ENCODE measurements around the gene PRUNE2. TPM values are rescaled to one million over a fixed set of nuclear protein-coding genes. Genes with fewer than 3 reads are reported as not detected.

PRUNE2 gene
- total and polyA plus RNA-seq, 4 donors, result 38.1 to 558 (median 198) TPM

DNA sequence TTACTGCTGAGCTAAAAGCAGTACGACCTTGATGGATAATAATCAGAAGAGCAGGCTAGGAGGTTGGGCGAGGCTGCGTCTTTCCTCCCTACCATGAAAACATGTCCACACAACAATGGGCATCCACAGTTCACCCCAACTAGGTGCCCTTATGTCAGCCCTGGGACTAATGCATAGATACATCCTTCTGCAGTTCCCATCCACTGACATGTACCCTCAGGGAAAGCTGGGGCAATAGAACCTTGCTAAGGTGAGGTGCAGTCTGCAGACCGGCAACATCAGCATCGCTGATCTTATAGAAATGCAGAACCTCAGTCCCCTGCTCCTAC is 697 bp upstream of the PRUNE2 start:
- peaks cover 3 to 4% of the 10 kb centered on the region in 2 donors for H3K4me1 ChIP-seq (ENCODE audit: control insufficient read depth in 1 of 2, insufficient read depth in 2 of 2, low read length in 2 of 2)
- WGBS, 2 donors, result 4 to 7% methylated on average over 5 of the region's 5 CpGs
- H3K27me3 ChIP-seq (ENCODE audit: control insufficient read depth in 1 of 2, insufficient read depth in 2 of 2, low read length in 1 of 2), result no peaks in the 10 kb centered on the region
- no peak for DNase-seq
- peak overlapping the region in 1 of 2 donors; percentile 0 for H3K27ac ChIP-seq (ENCODE audit: low read depth in 1 of 2, low read length in 2 of 2)
- H3K9me3 ChIP-seq (ENCODE audit: control insufficient read depth, low read length), result no peaks in the 10 kb centered on the region
- ATAC-seq (ENCODE audit: low FRiP score), result peak; percentile 21
- intact Hi-C loops (cut with DNase I), result loop anchor here in 1 of 2 donors (5.0 kb wide), 1 partner anchor 89 kb away; no protein-coding TSS in a partner anchor
- H3K36me3 ChIP-seq (ENCODE audit: control insufficient read depth in 1 of 2, insufficient read depth in 2 of 2, low read length in 1 of 2), result no peaks in the 10 kb centered on the region
- no peak overlapping the region for H3K4me3 ChIP-seq (ENCODE audit: low read length in 2 of 2)

DNA sequence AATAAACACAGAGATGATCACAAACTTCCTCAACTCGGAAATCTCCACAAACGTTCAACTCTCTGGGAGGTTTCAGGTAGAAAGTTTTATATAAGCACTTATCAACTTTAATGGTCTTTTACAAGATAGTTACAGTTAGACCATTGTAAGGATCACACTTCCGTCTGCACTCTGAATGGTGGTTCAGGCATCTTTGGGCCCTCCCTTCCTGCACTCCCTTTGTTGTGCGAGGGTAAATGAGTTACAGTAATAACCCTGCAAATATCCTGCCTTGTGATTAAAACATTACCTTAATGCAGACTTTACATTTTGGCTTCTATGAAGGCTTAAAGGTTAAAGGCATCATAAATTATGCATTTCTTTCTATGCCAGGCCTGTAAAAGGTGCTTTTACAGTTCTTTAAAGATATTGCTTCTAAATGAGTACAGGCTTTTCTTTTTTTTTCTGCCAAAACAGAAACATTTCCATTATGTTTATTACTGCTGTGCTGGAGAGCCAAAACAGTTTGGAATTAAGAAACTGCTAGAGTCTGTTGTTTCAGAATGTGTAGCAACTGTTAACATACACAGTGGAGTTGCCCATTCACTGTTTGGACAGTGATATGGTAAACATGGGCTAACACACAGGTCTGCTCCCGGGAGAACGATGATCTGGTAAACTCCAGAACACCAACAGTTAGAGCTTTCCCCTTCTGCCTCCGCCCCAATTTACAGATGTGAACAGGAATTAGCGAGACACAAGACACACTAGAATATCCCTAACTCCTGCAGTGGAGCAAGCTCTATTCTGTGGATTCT is 1.1 kb downstream of the PRUNE2 start:
- WGBS, 2 donors, result 6 to 10% methylated on average over 8 of the region's 8 CpGs
- Histone ChIP-seq H3K27ac (ENCODE audit: low read depth in 1 of 2, low read length in 2 of 2) (peak overlapping the region; percentile 62), H3K4me1 (ENCODE audit: control insufficient read depth in 1 of 2, insufficient read depth in 2 of 2, low read length in 2 of 2) (peaks cover 7 to 11% of the 10 kb centered on the region in 2 donors), H3K27me3 (ENCODE audit: control insufficient read depth in 1 of 2, insufficient read depth in 2 of 2, low read length in 1 of 2) (no peaks in the 10 kb centered on the region), H3K4me3 (ENCODE audit: low read length in 2 of 2) (peak overlapping the region; percentile 97), H3K9me3 (ENCODE audit: control insufficient read depth, low read length) (no peaks in the 10 kb centered on the region), H3K36me3 (ENCODE audit: control insufficient read depth in 1 of 2, insufficient read depth in 2 of 2, low read length in 1 of 2) (no peaks in the 10 kb centered on the region)
- intact Hi-C loops (cut with DNase I), result loop anchor here in 1 of 2 donors (5.0 kb wide), 2 partner anchors 38 to 88 kb away; no protein-coding TSS in a partner anchor
- DNase-seq (no peak), ATAC-seq (ENCODE audit: low FRiP score) (no peak)

DNA sequence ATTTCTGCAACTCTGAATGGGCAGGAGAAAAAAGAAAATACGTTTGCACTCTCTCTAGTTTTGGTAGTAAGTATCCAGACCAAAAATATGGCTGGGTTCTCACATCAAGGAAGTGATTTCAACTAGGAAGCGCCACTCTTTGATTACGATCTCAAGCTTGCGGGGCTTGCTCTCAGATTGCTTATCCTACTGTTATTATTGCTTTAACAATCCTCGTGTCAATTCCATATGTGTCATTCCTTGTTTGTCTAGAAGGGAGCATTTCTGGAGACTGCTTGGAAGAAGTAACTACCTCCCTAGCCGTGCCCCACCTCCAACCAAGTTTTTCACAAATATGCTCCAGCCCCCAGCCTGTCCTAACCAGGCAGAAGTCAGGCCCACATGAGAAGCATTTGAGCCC is 3.5 kb downstream of the PRUNE2 start:
- peak overlapping the region; percentile 20 to 50 for H3K4me3 ChIP-seq (ENCODE audit: low read length in 2 of 2)
- no peaks in the 10 kb centered on the region for H3K36me3 ChIP-seq (ENCODE audit: control insufficient read depth in 1 of 2, insufficient read depth in 2 of 2, low read length in 1 of 2)
- intact Hi-C loops (cut with DNase I), result loop anchor here in 1 of 2 donors (5.0 kb wide), 1 partner anchor 35 kb away; no protein-coding TSS in a partner anchor
- no peaks in the 10 kb centered on the region for H3K9me3 ChIP-seq (ENCODE audit: control insufficient read depth, low read length)
- H3K27me3 ChIP-seq (ENCODE audit: control insufficient read depth in 1 of 2, insufficient read depth in 2 of 2, low read length in 1 of 2), result no peaks in the 10 kb centered on the region
- 70 to 75% methylated on average over 6 of the region's 6 CpGs for WGBS, 2 donors
- H3K27ac ChIP-seq (ENCODE audit: low read depth in 1 of 2, low read length in 2 of 2), result no peak overlapping the region
- no peak for DNase-seq
- no peak for ATAC-seq (ENCODE audit: low FRiP score)
- peaks cover 15 to 17% of the 10 kb centered on the region in 2 donors for H3K4me1 ChIP-seq (ENCODE audit: control insufficient read depth in 1 of 2, insufficient read depth in 2 of 2, low read length in 2 of 2)

DNA sequence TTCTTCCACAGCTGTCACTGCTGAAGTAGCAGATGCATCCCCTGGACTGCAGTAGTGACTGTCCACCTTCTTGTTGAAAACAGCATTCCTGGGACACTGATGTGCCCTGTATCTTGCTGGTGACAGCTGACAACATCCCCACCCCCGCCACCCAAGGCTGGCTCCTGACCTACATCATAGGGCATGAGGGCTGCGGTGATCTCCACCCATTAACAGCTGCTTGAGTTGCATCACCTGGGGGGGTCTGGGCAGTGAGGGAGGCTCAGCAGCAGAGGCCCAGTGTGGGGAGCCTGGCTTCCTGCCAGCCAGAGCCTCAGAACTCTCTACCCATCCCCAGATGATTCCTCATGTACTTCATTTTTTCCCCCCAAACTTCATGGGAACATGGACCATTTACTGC is 4.1 kb downstream of the PRUNE2 start:
- Histone ChIP-seq H3K4me1 (ENCODE audit: control insufficient read depth in 1 of 2, insufficient read depth in 2 of 2, low read length in 2 of 2) (peaks cover 17% of the 10 kb centered on the region in 2 donors), H3K9me3 (ENCODE audit: control insufficient read depth, low read length) (no peaks in the 10 kb centered on the region), H3K4me3 (ENCODE audit: low read length in 2 of 2) (peak overlapping the region; percentile 20 to 50), H3K27me3 (ENCODE audit: control insufficient read depth in 1 of 2, insufficient read depth in 2 of 2, low read length in 1 of 2) (no peaks in the 10 kb centered on the region), H3K36me3 (ENCODE audit: control insufficient read depth in 1 of 2, insufficient read depth in 2 of 2, low read length in 1 of 2) (no peaks in the 10 kb centered on the region), H3K27ac (ENCODE audit: low read depth in 1 of 2, low read length in 2 of 2) (no peak overlapping the region)
- intact Hi-C loops (cut with DNase I), result loop anchor here in 1 of 2 donors (5.0 kb wide), 1 partner anchor 34 kb away; no protein-coding TSS in a partner anchor
- no peak for DNase-seq
- 92 to 94% methylated on average over 2 of the region's 2 CpGs for WGBS, 2 donors
- ATAC-seq (ENCODE audit: low FRiP score), result no peak

DNA sequence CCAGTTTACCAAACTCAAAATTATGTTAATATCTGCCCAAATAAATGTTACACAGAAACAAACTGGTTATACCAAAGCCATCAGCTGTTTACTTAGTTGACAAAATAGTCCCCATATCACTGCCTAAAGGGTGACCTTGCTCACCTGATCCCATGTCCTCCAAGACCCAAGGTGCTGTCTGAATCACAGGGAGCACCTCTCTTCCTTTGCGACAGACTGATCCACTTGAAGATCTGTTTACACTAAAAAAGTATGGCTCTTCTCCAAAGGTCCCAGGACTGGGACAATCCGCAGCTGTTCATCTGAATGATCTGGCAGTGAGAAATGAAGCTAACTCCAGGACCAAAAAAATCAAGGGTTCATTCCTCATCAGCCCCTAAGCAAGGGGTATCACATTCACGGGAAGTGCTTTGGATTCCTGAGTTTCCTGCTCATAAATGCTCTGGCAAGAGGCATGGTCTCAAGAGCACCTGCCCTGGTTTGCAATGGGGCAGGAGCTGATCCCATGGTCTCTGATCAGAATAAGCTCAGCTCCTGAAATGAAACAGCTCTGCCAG is 5.0 kb downstream of the PRUNE2 start:
- WGBS, 2 donors, result 71 to 78% methylated on average over 3 of the region's 3 CpGs
- Histone ChIP-seq H3K27me3 (ENCODE audit: control insufficient read depth in 1 of 2, insufficient read depth in 2 of 2, low read length in 1 of 2) (no peaks in the 10 kb centered on the region), H3K4me3 (ENCODE audit: low read length in 2 of 2) (peak overlapping the region in 1 of 2 donors; percentile 8), H3K27ac (ENCODE audit: low read depth in 1 of 2, low read length in 2 of 2) (no peak overlapping the region), H3K9me3 (ENCODE audit: control insufficient read depth, low read length) (no peaks in the 10 kb centered on the region), H3K4me1 (ENCODE audit: control insufficient read depth in 1 of 2, insufficient read depth in 2 of 2, low read length in 2 of 2) (peaks cover 17 to 24% of the 10 kb centered on the region in 2 donors), H3K36me3 (ENCODE audit: control insufficient read depth in 1 of 2, insufficient read depth in 2 of 2, low read length in 1 of 2) (no peaks in the 10 kb centered on the region)
- no peak for DNase-seq
- intact Hi-C loops (cut with DNase I), result loop anchor here in 1 of 2 donors (5.0 kb wide), 1 partner anchor 34 kb away; no protein-coding TSS in a partner anchor
- ATAC-seq (ENCODE audit: low FRiP score), result no peak

DNA sequence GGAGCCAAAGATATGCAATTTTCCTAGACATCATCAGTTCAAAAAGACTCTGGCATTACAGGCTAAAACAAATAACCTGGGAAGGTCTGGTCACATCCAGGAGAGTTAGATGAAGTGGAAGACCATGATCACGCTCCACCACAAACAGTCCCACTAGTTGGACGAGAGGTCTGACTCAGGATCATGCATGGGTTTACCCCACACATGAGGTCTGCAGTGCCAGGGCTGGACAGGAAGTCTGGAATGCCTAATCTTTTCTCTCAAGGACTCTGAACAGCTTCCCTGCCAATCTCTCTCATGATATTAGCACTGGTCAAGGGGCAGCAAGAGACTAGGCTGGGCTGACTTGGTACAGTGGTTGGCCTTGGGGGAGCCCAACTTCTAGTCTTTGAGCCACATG is 7.1 kb downstream of the PRUNE2 start:
- intact Hi-C loops (cut with DNase I), result loop anchor here in 1 of 2 donors (5.0 kb wide), 1 partner anchor 81 kb away; no protein-coding TSS in a partner anchor
- H3K36me3 ChIP-seq (ENCODE audit: control insufficient read depth in 1 of 2, insufficient read depth in 2 of 2, low read length in 1 of 2), result no peaks in the 10 kb centered on the region
- DNase-seq (no peak), ATAC-seq (ENCODE audit: low FRiP score) (no peak)
- H3K9me3 ChIP-seq (ENCODE audit: control insufficient read depth, low read length), result no peaks in the 10 kb centered on the region
- 41 to 47% methylated on average over 2 of the region's 2 CpGs for WGBS, 2 donors
- H3K27ac ChIP-seq (ENCODE audit: low read depth in 1 of 2, low read length in 2 of 2), result peak overlapping the region in 1 of 2 donors; percentile 45
- H3K4me1 ChIP-seq (ENCODE audit: control insufficient read depth in 1 of 2, insufficient read depth in 2 of 2, low read length in 2 of 2), result peaks cover 17 to 24% of the 10 kb centered on the region in 2 donors
- H3K4me3 ChIP-seq (ENCODE audit: low read length in 2 of 2), result no peak overlapping the region
- H3K27me3 ChIP-seq (ENCODE audit: control insufficient read depth in 1 of 2, insufficient read depth in 2 of 2, low read length in 1 of 2), result no peaks in the 10 kb centered on the region

DNA sequence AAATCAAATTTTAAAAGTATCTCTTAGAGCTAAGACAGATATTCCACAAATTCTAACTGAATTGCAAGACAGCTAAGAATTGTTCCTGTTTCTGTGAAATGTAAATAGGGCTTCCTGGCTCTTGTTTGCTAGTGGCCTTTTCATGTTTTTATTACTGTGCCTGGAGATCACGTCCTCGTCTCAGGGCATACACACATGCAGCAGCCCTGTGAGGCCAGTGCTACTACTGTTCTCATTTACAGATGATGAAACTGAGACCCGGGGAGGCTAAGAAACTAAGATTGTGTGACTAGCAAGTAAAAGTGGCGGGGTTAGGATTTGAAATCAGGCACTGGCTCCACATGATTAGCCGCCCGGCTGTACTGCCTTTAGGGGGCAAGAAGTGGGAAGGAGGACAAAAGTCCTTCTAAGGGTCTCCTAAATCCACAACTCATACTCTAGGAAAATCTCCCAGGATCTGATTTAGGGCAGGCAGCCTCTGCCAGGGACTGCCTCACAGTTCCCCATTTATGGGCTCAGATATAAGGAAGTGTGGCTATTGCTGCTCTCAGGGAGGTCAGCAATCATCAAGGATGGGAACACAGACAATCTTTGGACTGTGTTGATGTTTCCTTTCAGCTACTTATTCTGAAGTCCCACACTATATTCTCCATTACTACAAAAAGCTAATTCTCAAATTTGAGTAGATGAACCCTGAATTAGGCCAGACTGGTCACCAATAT is 7.9 kb downstream of the PRUNE2 start:
- peaks cover 17 to 27% of the 10 kb centered on the region in 2 donors for H3K4me1 ChIP-seq (ENCODE audit: control insufficient read depth in 1 of 2, insufficient read depth in 2 of 2, low read length in 2 of 2)
- no peaks in the 10 kb centered on the region for H3K36me3 ChIP-seq (ENCODE audit: control insufficient read depth in 1 of 2, insufficient read depth in 2 of 2, low read length in 1 of 2)
- intact Hi-C loops (cut with DNase I), result loop anchor here in 1 of 2 donors (5.0 kb wide), 1 partner anchor 81 kb away; no protein-coding TSS in a partner anchor
- peak overlapping the region in 1 of 2 donors; percentile 78 for H3K27ac ChIP-seq (ENCODE audit: low read depth in 1 of 2, low read length in 2 of 2)
- no peaks in the 10 kb centered on the region for H3K9me3 ChIP-seq (ENCODE audit: control insufficient read depth, low read length)
- H3K27me3 ChIP-seq (ENCODE audit: control insufficient read depth in 1 of 2, insufficient read depth in 2 of 2, low read length in 1 of 2), result no peaks in the 10 kb centered on the region
- no peak overlapping the region for H3K4me3 ChIP-seq (ENCODE audit: low read length in 2 of 2)
- ATAC-seq (ENCODE audit: low FRiP score), result no peak
- no peak for DNase-seq
- WGBS, 2 donors, result 54 to 55% methylated on average over 6 of the region's 6 CpGs

DNA sequence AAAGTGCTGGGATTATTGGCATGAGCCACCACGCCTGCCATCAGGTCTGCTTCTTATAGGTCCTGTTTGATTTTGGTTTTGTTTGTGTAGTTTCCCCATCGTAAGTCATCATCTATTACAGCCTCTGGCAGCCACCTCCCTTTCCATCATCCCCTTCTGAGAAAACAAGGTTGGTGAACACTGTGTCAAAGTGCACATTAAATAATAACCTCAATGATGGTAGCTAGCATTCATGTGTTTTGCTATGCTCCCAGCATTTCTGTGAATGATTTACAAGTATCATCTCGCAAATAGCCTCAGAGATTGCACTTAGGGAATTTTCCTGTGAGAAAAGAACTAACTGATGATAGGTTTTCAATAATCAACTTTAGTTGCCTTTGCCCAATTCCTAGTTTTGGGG is 9.9 kb downstream of the PRUNE2 start:
- no peaks in the 10 kb centered on the region for H3K9me3 ChIP-seq (ENCODE audit: control insufficient read depth, low read length)
- H3K27me3 ChIP-seq (ENCODE audit: control insufficient read depth in 1 of 2, insufficient read depth in 2 of 2, low read length in 1 of 2), result no peaks in the 10 kb centered on the region
- no peak for DNase-seq
- peaks cover 18 to 33% of the 10 kb centered on the region in 2 donors for H3K4me1 ChIP-seq (ENCODE audit: control insufficient read depth in 1 of 2, insufficient read depth in 2 of 2, low read length in 2 of 2)
- intact Hi-C loops (cut with DNase I), result loop anchor here in 1 of 2 donors (5.0 kb wide), 1 partner anchor 79 kb away; no protein-coding TSS in a partner anchor
- peak overlapping the region in 1 of 2 donors; percentile 77 for H3K27ac ChIP-seq (ENCODE audit: low read depth in 1 of 2, low read length in 2 of 2)
- WGBS, 2 donors, result 65 to 75% methylated on average over 3 of the region's 3 CpGs
- no peak for ATAC-seq (ENCODE audit: low FRiP score)
- no peak overlapping the region for H3K4me3 ChIP-seq (ENCODE audit: low read length in 2 of 2)
- no peaks in the 10 kb centered on the region for H3K36me3 ChIP-seq (ENCODE audit: control insufficient read depth in 1 of 2, insufficient read depth in 2 of 2, low read length in 1 of 2)
